ENCODE data around the gene PHF3.

PHF3 gene

DNA sequence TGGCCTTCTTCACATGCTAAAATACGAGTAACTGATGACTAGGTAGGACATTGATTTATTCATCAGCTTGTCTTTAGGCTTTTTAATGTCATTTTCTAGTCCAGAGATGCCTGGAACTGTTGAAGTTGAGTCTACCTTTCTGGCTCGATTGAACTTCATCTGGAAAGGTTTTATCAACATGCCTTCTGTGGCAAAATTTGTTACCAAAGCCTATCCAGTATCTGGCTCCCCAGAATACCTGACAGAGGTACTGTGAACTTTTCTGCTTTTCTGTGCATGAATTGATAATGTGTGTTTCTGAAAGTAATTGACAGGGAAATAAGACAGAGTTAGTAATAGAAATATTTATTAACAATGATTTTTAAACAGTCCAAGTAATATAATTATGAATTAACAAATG is 71.0 kb downstream of the PHF3 start:
- H3K9me3 Mint-ChIP-seq, result no peaks in the 10 kb centered on the region
- TF ChIP-seq CTCF (IDR thresholded peaks at IDR 0.05; ENCODE audit: unreplicated experiment in 3 of 3), result no peak

GRCh38 chr6:63708631-63709030 is 73.0 kb downstream of the PHF3 start:
- H3K4me3 Mint-ChIP-seq, result no peak overlapping the region
- H3K27me3 Mint-ChIP-seq (ENCODE audit: low read depth), result no peaks in the 10 kb centered on the region
- peaks cover 80% of the 10 kb centered on the region for H3K36me3 Mint-ChIP-seq (ENCODE audit: low read depth)
- H3K9me3 Mint-ChIP-seq, result no peaks in the 10 kb centered on the region
- H3K27ac Mint-ChIP-seq, result peak overlapping the region in 1 of 3 experiments; percentile 26
- no peaks in the 10 kb centered on the region for H3K4me1 Mint-ChIP-seq
- TF ChIP-seq CTCF (IDR thresholded peaks at IDR 0.05; ENCODE audit: unreplicated experiment in 3 of 3), result no peak

More for the DNA sequence above, 71.0 kb downstream of the PHF3 start:
- Mint-ChIP-seq H3K4me3 (no peak overlapping the region), H3K4me1 (no peaks in the 10 kb centered on the region), H3K36me3 (ENCODE audit: low read depth) (peaks cover 79% of the 10 kb centered on the region), H3K27ac (no peak overlapping the region), H3K27me3 (ENCODE audit: low read depth) (no peaks in the 10 kb centered on the region)

DNA sequence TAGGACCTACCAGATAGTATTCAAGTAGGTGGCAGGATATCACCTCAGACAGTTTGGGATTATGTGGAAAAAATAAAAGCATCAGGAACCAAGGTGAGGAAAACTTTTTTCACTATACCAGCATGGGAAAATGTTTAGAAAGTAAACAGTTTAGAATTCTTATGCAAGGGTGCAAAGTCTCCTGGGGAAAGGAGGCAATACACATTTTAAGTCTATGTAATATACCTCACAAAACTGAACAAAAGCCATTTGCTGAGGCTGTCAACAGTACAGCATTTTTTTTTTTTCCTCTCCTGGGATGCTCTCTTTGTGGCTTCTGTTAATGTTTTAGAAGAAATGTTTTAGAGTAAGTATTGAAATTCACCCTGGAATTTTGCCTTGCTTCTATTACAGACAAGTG is 73.5 kb downstream of the PHF3 start:
- Mint-ChIP-seq H3K4me1 (no peaks in the 10 kb centered on the region), H3K27ac (peak overlapping the region in 2 of 3 experiments; percentile 34 to 35), H3K9me3 (no peaks in the 10 kb centered on the region), H3K36me3 (ENCODE audit: low read depth) (peaks cover 77% of the 10 kb centered on the region), H3K27me3 (ENCODE audit: low read depth) (no peaks in the 10 kb centered on the region), H3K4me3 (no peak overlapping the region)
- TF ChIP-seq CTCF (IDR thresholded peaks at IDR 0.05; ENCODE audit: unreplicated experiment in 3 of 3), result no peak

DNA sequence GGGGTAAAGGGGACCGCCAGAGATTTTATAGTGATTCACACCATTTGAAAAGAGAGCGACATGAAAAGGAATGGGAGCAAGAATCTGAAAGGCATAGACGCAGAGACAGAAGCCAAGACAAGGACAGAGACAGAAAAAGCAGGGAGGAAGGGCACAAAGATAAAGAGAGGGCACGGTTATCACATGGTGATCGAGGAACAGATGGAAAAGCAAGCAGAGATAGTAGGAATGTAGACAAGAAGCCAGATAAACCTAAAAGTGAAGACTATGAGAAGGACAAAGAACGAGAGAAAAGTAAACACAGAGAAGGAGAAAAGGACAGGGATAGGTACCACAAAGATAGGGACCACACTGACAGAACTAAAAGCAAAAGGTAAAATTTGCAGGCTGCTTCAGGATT is 77.7 kb downstream of the PHF3 start:
- Mint-ChIP-seq H3K27ac (no peak overlapping the region), H3K4me1 (no peaks in the 10 kb centered on the region), H3K4me3 (no peak overlapping the region), H3K36me3 (ENCODE audit: low read depth) (peaks cover 53% of the 10 kb centered on the region), H3K27me3 (ENCODE audit: low read depth) (no peaks in the 10 kb centered on the region), H3K9me3 (no peaks in the 10 kb centered on the region)
- no peak for TF ChIP-seq CTCF (IDR thresholded peaks at IDR 0.05; ENCODE audit: unreplicated experiment in 3 of 3)

GRCh38 chr6:63714091-63714490 is 78.5 kb downstream of the PHF3 start:
- H3K27me3 Mint-ChIP-seq (ENCODE audit: low read depth), result no peaks in the 10 kb centered on the region
- H3K36me3 Mint-ChIP-seq (ENCODE audit: low read depth), result peaks cover 49% of the 10 kb centered on the region
- H3K4me3 Mint-ChIP-seq, result no peak overlapping the region
- no peaks in the 10 kb centered on the region for H3K9me3 Mint-ChIP-seq
- H3K27ac Mint-ChIP-seq, result no peak overlapping the region
- TF ChIP-seq CTCF (IDR thresholded peaks at IDR 0.05; ENCODE audit: unreplicated experiment in 3 of 3), result no peak
- H3K4me1 Mint-ChIP-seq, result no peaks in the 10 kb centered on the region

DNA sequence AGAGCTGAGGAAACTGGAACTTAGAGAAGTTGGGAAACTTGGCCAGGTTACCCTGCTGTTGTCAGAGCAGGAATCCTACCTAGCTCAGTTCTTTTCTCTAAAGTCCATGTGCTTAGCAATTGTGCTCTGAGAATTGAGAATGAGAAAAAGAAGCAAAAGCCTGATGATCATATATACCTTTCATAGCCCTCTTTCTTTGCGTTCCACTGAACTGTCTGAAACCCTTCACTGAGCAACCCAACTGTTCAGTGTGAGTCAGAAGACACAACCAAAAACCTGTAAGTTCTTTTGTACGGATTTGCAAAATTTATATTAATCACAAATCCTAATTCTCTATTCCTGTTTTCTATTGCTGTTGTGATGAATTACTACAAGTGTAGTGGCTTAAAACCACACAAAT is 80.6 kb downstream of the PHF3 start:
- H3K27ac Mint-ChIP-seq, result no peak overlapping the region
- no peaks in the 10 kb centered on the region for H3K27me3 Mint-ChIP-seq (ENCODE audit: low read depth)
- no peak overlapping the region for H3K4me3 Mint-ChIP-seq
- H3K4me1 Mint-ChIP-seq, result no peaks in the 10 kb centered on the region
- no peak for TF ChIP-seq CTCF (IDR thresholded peaks at IDR 0.05; ENCODE audit: unreplicated experiment in 3 of 3)
- H3K9me3 Mint-ChIP-seq, result no peaks in the 10 kb centered on the region
- H3K36me3 Mint-ChIP-seq (ENCODE audit: low read depth), result peaks cover 33% of the 10 kb centered on the region

Data from nephron (organoid).